Stomach (tissue), 19 donors: ENCODE results near the gene ZNF609. TPM values are rescaled to one million over a fixed set of nuclear protein-coding genes. Genes with fewer than 3 reads are reported as not detected.

Source experiments
- DNase-seq, 2 donors: peaks; one replicate each; pipeline versions ENCODE4 v3.0.0 to v3.0.0-alpha.2; 2013 to 2019
- H3K27ac ChIP-seq, 5 donors: fragments of 200-600 bp in 4 of 5; sonication (generic) in 4 of 5; one replicate each; pipeline ENCODE4 v1.5.1; 2013 to 2019; ENCODE audit warnings: mild to moderate bottlenecking in 1 of 5, moderate library complexity in 1 of 5
- H3K27me3 ChIP-seq, 3 donors: fragments of 200-600 bp; sonication (generic); one replicate each; pipeline ENCODE4 v1.5.1; 2017 to 2019; ENCODE audit warnings: mixed run types in 1 of 3
- H3K36me3 ChIP-seq, 4 donors: fragments of 200-600 bp; sonication (generic); 1 replicate in 3 of 4; 2 replicates in 1 of 4; pipeline ENCODE4 v1.5.1; 2016 to 2019
- H3K4me1 ChIP-seq, 4 donors: fragments of 200-600 bp; sonication (generic); one replicate each; pipeline ENCODE4 v1.5.1; 2016 to 2019
- H3K4me3 ChIP-seq, 4 donors: fragments of 200-600 bp; sonication (generic) in 3 of 4; one replicate each; pipeline ENCODE4 v1.5.1; 2016 to 2019; ENCODE audit warnings: mild to moderate bottlenecking in 1 of 4
- H3K9me3 ChIP-seq, 4 donors: fragments of 200-600 bp; sonication (generic); one replicate each; pipeline ENCODE4 v1.5.1; 2016 to 2019
- EP300 ChIP-seq: sonication (generic); formaldehyde crosslinking; IDR thresholded peaks from one replicate; pipeline ENCODE4 v1.6.1; 2017; ENCODE audit warnings: antibody characterized with exemption
- POLR2A ChIP-seq, 4 donors: fragments of 450-650 bp; IDR thresholded peaks; one replicate each; pipeline ENCODE4 v1.6.1; 2016; ENCODE audit warnings: antibody characterized with exemption in 4 of 4, control low read depth in 2 of 4, mild to moderate bottlenecking in 1 of 4, moderate library complexity in 1 of 4
- POLR2AphosphoS5 ChIP-seq, 3 donors: sonication (generic); formaldehyde crosslinking; IDR thresholded peaks; one replicate each; pipeline ENCODE4 v1.6.1; 2016; ENCODE audit warnings: antibody characterized with exemption in 3 of 3
- WGBS, 5 donors: extraction: QIAGEN DNeasy Blood & Tissue Kit in 3 of 5; methylation state at CpG; one replicate each; pipeline versions ENCODE4 v1.1.5 to v1.1.7; 2013 to 2018; 5-methylcytosine and 5-hydroxymethylcytosine counted together
- intact Hi-C: fragments of 100-400 bp; cut with DNase I; formaldehyde crosslinking; loops from one replicate; pipeline ENCODE4 v1.15.1; 2023; ENCODE audit warnings: low total_unique reads
- long read RNA-seq, 10 donors: transcript quantifications; one replicate each; lab custom pipeline, GENCODE V29; 2026
- polyA plus RNA-seq, 3 donors: library from polyadenylated mRNA; stranded (reverse); fragments of 200-250 nt; gene quantifications; one replicate each; pipeline ENCODE4 v1.2.3, GENCODE V29; 2013
- total RNA-seq, 5 donors: library from RNA; depleted of rRNA; stranded (reverse); fragments of >200 nt; gene quantifications; one replicate each; pipeline versions ENCODE4 v1.1.0 to v1.2.3, GENCODE V29; 2014 to 2016
- TF ChIP-seq, protein P1 (sequence below), 7 experiments: fragments of 450-650 bp in 4 of 7; fragments of 200-600 bp in 3 of 7; sonication (generic) in 3 of 7; IDR thresholded peaks; one replicate each; pipeline ENCODE4 v1.5.1; 2016 to 2019; ENCODE audit warnings: antibody characterized with exemption in 7 of 7, control low read depth in 2 of 7, mild to moderate bottlenecking in 1 of 7
- donor health status: healthy with polysubstance abuse.
- donor health status: Bipolar disorder and iron deficiency.
- donor health status: healthy.

ZNF609 gene
- 10 to 100 TPM; 23.2 to 64.7 (median 32.5) TPM for total RNA-seq
- polyA plus RNA-seq: 1 to 10 TPM; 2.7 to 7.0 (median 6.5) TPM
- long read RNA-seq, donor 1, partial matches to known transcripts: 7 of 9 reads
- long read RNA-seq, donor 1, other reads (novel, unspliced or antisense): 0 of 9 reads
- long read RNA-seq, donor 2, partial matches to known transcripts: 9 of 16 reads
- long read RNA-seq, donor 2, other reads (novel, unspliced or antisense): 5 of 16 reads
- long read RNA-seq, donor 3, partial matches to known transcripts: 0 of 1 reads
- long read RNA-seq, donor 3, other reads (novel, unspliced or antisense): 0 of 1 reads
- long read RNA-seq, donor 4: 0 reads
- long read RNA-seq, donor 5, partial matches to known transcripts: 10 of 12 reads
- long read RNA-seq, donor 5, other reads (novel, unspliced or antisense): 0 of 12 reads
- long read RNA-seq, donor 6, full-length matches to known transcripts: 3 of 32 reads
- long read RNA-seq, donor 6, partial matches to known transcripts: 19 of 32 reads
- long read RNA-seq, donor 6, other reads (novel, unspliced or antisense): 10 of 32 reads
- long read RNA-seq, donor 7, partial matches to known transcripts: 8 of 10 reads
- long read RNA-seq, donor 7, other reads (novel, unspliced or antisense): 0 of 10 reads
- long read RNA-seq, donor 8, partial matches to known transcripts: 5 of 6 reads
- long read RNA-seq, donor 8, other reads (novel, unspliced or antisense): 0 of 6 reads
- long read RNA-seq, donor 9, partial matches to known transcripts: 0 of 1 reads
- long read RNA-seq, donor 9, other reads (novel, unspliced or antisense): 0 of 1 reads
- long read RNA-seq, donor 10: 0 reads

GRCh38 chr15:64460206-64460723 is at the start of gene ZNF609:
TSS of gene ZNF609 (plus strand) at chr15:64460578. CDS start at chr15:64499420, 38,842 bp downstream.
- H3K27me3 ChIP-seq: no peaks in the 10 kb centered on the region
- peaks cover 0 to 20% (median 5%) of the 10 kb centered on the region in 4 donors for H3K36me3 ChIP-seq
- H3K4me3 ChIP-seq: peak within 1 kb of the TSS; percentile 69 to 93 (median 80)
- H3K4me1 ChIP-seq: peaks cover 37 to 83% (median 58%) of the 10 kb centered on the region in 4 donors
- intact Hi-C loops: no loop called here
- peak within 1 kb of the TSS; percentile 87 to 96 (median 88) for H3K27ac ChIP-seq
- WGBS, 5 donors: 0 to 4% (median 1%) methylated on average over 17 to 45 of the region's 45 CpGs
- peak; percentile 94 to 97 for DNase-seq
- H3K9me3 ChIP-seq: no peaks in the 10 kb centered on the region
- TF ChIP-seq POLR2AphosphoS5 (IDR thresholded peaks at IDR 0.05) (peak; percentile 75 to 93 (median 76)), POLR2A (IDR thresholded peaks at IDR 0.05) (no peak)
- TF ChIP-seq, protein P1, sequence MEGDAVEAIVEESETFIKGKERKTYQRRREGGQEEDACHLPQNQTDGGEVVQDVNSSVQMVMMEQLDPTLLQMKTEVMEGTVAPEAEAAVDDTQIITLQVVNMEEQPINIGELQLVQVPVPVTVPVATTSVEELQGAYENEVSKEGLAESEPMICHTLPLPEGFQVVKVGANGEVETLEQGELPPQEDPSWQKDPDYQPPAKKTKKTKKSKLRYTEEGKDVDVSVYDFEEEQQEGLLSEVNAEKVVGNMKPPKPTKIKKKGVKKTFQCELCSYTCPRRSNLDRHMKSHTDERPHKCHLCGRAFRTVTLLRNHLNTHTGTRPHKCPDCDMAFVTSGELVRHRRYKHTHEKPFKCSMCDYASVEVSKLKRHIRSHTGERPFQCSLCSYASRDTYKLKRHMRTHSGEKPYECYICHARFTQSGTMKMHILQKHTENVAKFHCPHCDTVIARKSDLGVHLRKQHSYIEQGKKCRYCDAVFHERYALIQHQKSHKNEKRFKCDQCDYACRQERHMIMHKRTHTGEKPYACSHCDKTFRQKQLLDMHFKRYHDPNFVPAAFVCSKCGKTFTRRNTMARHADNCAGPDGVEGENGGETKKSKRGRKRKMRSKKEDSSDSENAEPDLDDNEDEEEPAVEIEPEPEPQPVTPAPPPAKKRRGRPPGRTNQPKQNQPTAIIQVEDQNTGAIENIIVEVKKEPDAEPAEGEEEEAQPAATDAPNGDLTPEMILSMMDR (IDR thresholded peaks at IDR 0.05): no peak

DNA sequence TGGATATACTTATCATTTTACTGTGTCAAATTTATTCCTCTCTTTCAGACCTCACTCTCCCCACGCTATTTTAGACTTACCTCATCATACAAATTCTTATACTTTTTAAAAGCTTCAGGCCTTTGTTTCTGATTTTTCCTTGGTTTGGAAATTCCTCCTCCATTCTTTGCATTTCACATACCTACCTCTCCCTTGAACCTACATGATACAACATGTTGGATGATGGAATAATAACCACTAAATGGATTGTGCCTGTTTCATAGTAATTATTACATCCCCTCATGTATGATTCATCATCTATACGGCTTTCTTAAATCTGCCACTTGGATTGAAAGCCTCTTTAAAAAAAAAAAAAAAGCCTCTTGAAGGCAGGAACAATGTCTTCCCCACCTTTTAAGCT is 48.2 kb upstream of the ZNF609 start:
- no peaks in the 10 kb centered on the region for H3K27me3 ChIP-seq
- no peaks in the 10 kb centered on the region for H3K4me1 ChIP-seq
- peaks cover 43 to 98% (median 93%) of the 10 kb centered on the region in 4 donors for H3K36me3 ChIP-seq
- H3K9me3 ChIP-seq: no peaks in the 10 kb centered on the region
- TF ChIP-seq POLR2A (IDR thresholded peaks at IDR 0.05) (no peak), POLR2AphosphoS5 (IDR thresholded peaks at IDR 0.05) (no peak)
- H3K27ac ChIP-seq: no peak overlapping the region
- 83 to 95% (median 88%) methylated on average over 2 of the region's 2 CpGs for WGBS, 5 donors
- H3K4me3 ChIP-seq: no peak overlapping the region
- no peak for DNase-seq
- intact Hi-C loops: no loop called here

- WGBS, 5 donors: 82 to 90% (median 84%) methylated on average over 2 of the region's 2 CpGs
- Histone ChIP-seq H3K4me1 (peaks cover 0 to 22% (median 5%) of the 10 kb centered on the region in 4 donors), H3K36me3 (peaks cover 42 to 96% (median 94%) of the 10 kb centered on the region in 4 donors), H3K27me3 (no peaks in the 10 kb centered on the region), H3K9me3 (no peaks in the 10 kb centered on the region), H3K27ac (no peak overlapping the region), H3K4me3 (no peak overlapping the region)
- intact Hi-C loops: loop anchor here (10.0 kb wide), 1 partner anchor 252 kb away; no protein-coding TSS in a partner anchor
- no peak for DNase-seq
- TF ChIP-seq, protein P1 (IDR thresholded peaks at IDR 0.05): no peak
- TF ChIP-seq POLR2AphosphoS5 (IDR thresholded peaks at IDR 0.05) (no peak), EP300 (no peak), POLR2A (IDR thresholded peaks at IDR 0.05) (no peak)
These were observed 37.7 kb upstream of the ZNF609 start for GRCh38 chr15:64422697-64423096.

DNA sequence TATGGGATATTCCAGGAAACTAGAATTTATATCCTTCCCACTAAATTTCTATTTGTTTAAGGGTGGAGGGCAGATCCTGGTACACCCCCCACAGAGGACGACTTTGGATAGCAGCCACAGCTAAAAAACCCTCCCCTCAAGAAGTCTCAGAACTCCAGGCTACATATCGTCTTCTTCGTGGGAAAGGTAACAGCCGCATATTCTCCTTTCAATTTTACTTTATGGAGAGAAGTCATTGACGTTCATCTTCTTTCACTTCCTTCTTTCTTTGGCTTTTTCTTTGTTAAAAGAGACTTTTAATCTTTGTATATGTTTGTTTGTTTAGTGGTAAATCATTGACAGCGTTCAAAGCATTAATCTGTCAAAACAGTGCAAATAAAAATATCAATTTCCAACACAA is 36.4 kb upstream of the ZNF609 start:
- intact Hi-C loops: loop anchor here (10.0 kb wide), 1 partner anchor 251 kb away; no protein-coding TSS in a partner anchor
- TF ChIP-seq, protein P1 (IDR thresholded peaks at IDR 0.05): no peak
- TF ChIP-seq EP300 (no peak), POLR2AphosphoS5 (IDR thresholded peaks at IDR 0.05) (no peak), POLR2A (IDR thresholded peaks at IDR 0.05) (no peak)
- DNase-seq: no peak
- H3K4me1 ChIP-seq: peaks cover 0 to 22% (median 5%) of the 10 kb centered on the region in 4 donors
- no peak overlapping the region for H3K4me3 ChIP-seq
- no peak overlapping the region for H3K27ac ChIP-seq
- H3K27me3 ChIP-seq: no peaks in the 10 kb centered on the region
- 62 to 76% (median 63%) methylated on average over 6 of the region's 6 CpGs for WGBS, 5 donors
- H3K9me3 ChIP-seq: no peaks in the 10 kb centered on the region
- H3K36me3 ChIP-seq: peaks cover 37 to 95% (median 92%) of the 10 kb centered on the region in 4 donors
